Naive thymus-derived CD4-positive, alpha-beta T cell (primary cell): ENCODE data around the gene FBN3. TPM values are rescaled to one million over a fixed set of nuclear protein-coding genes. Genes with fewer than 3 reads are reported as not detected.

ENCODE experiments used
- ATAC-seq: fragments of 150-1000 bp; cut with Tn5 transposase; 2 replicates; pipeline ENCODE4 v1.10.0; 2021; ENCODE audit warnings: mild to moderate bottlenecking, moderate library complexity
- CTCF ChIA-PET: fragments of 350-600 bp; sonication (Branson Sonifier 250); formaldehyde crosslinking; loops from one replicate; lab custom pipeline; 2021; ENCODE audit warnings: antibody characterized with exemption; lab: Charles Lee
- POLR2A ChIA-PET: fragments of 350-600 bp; sonication (Branson Sonifier 250); formaldehyde crosslinking; loops from one replicate; lab custom pipeline; 2021; ENCODE audit warnings: antibody characterized with exemption, inconsistent platforms; lab: Charles Lee
- DNase-seq, 9 donors: peaks; one replicate each; pipeline versions ENCODE4 v3.0.0 to v3.0.0-alpha.2; 2020 to 2022; ENCODE audit warnings: mixed read lengths in 1 of 9
- H3K27ac ChIP-seq: one replicate; pipeline ENCODE4 v1.7.0; 2013; ENCODE audit warnings: mild to moderate bottlenecking, low read depth, low read length, moderate library complexity
- H3K27me3 ChIP-seq, 2 donors: one replicate each; pipeline ENCODE4 v1.7.0; 2013; ENCODE audit warnings: low read length in 2 of 2, mild to moderate bottlenecking in 2 of 2, moderate library complexity in 2 of 2; ENCODE audit not compliant: control insufficient read depth in 2 of 2, insufficient read depth in 2 of 2
- H3K36me3 ChIP-seq, 3 experiments: 1 replicate in 2 of 3; 2 replicates in 1 of 3; pipeline ENCODE4 v1.7.0; 2013; ENCODE audit warnings: low read length in 3 of 3, mild to moderate bottlenecking in 3 of 3, moderate library complexity in 1 of 3; ENCODE audit not compliant: insufficient read depth in 3 of 3, control insufficient read depth in 2 of 3
- H3K4me1 ChIP-seq, 2 donors: one replicate each; pipeline ENCODE4 v1.7.0; 2013; ENCODE audit warnings: low read length in 2 of 2, mild to moderate bottlenecking in 2 of 2, moderate library complexity in 1 of 2; ENCODE audit not compliant: control insufficient read depth in 2 of 2, insufficient read depth in 2 of 2
- H3K4me3 ChIP-seq: 2 replicates; pipeline ENCODE4 v1.7.0; 2013; ENCODE audit warnings: mild to moderate bottlenecking, low read length
- H3K9me3 ChIP-seq, 3 experiments: 1 replicate in 2 of 3; 2 replicates in 1 of 3; pipeline ENCODE4 v1.7.0; 2013; ENCODE audit warnings: low read length in 3 of 3; ENCODE audit not compliant: control insufficient read depth in 2 of 3
- H3K27ac Mint-ChIP-seq, 9 donors: one replicate each; pipeline ENCODE4 v1.8.0; 2020 to 2022; ENCODE audit warnings: mixed read lengths in 9 of 9, mild to moderate bottlenecking in 8 of 9, moderate library complexity in 5 of 9, inconsistent platforms in 2 of 9
- H3K27me3 Mint-ChIP-seq, 5 donors: one replicate each; pipeline ENCODE4 v1.8.0; 2021 to 2022; ENCODE audit warnings: mixed read lengths in 5 of 5, mild to moderate bottlenecking in 1 of 5
- H3K36me3 Mint-ChIP-seq, 5 donors: one replicate each; pipeline ENCODE4 v1.8.0; 2020 to 2022; ENCODE audit warnings: mixed read lengths in 5 of 5, mild to moderate bottlenecking in 3 of 5, inconsistent platforms in 1 of 5
- H3K4me1 Mint-ChIP-seq, 7 donors: one replicate each; pipeline ENCODE4 v1.8.0; 2020 to 2022; ENCODE audit warnings: mixed read lengths in 7 of 7, mild to moderate bottlenecking in 3 of 7, inconsistent platforms in 1 of 7
- H3K4me3 Mint-ChIP-seq, 10 donors: one replicate each; pipeline ENCODE4 v1.8.0; 2020 to 2022; ENCODE audit warnings: mild to moderate bottlenecking in 10 of 10, mixed read lengths in 10 of 10, moderate library complexity in 6 of 10, inconsistent platforms in 2 of 10
- H3K9me3 Mint-ChIP-seq, 11 donors: one replicate each; pipeline ENCODE4 v1.8.0; 2020 to 2022; ENCODE audit warnings: mixed read lengths in 11 of 11, mild to moderate bottlenecking in 4 of 11, inconsistent platforms in 1 of 11, moderate library complexity in 1 of 11
- intact Hi-C, 2 donors: fragments of 100-400 bp; cut with micrococcal nuclease; formaldehyde crosslinking; loops; one replicate each; pipeline ENCODE4 v1.15.1; 2023
- polyA plus RNA-seq, 2 donors: library from polyadenylated mRNA; unstranded; fragments of 300-500 nt; fragmentation: Illumina TruSeq; gene quantifications; one replicate each; pipeline ENCODE4 v1.2.3, GENCODE V29; 2021
- total RNA-seq, 6 experiments: library from RNA in 5 of 6; stranded (reverse) in 5 of 6; gene quantifications; 1 replicate in 5 of 6; 2 replicates in 1 of 6; pipeline ENCODE4 v1.2.3 and lab custom pipeline; 2021 to 2026

Gene FBN3
- total and polyA plus RNA-seq, 7 experiments from 2014 or later, result not detected

- POLR2A ChIA-PET, result no interaction called here
- Histone ChIP-seq H3K4me1 (no peaks in the 10 kb centered on the region), H3K27ac (no peak overlapping the region), H3K27me3 (peaks cover 0 to 2% of the 10 kb centered on the region in 2 donors), H3K36me3 (no peaks in the 10 kb centered on the region), H3K9me3 (peaks cover 0 to 7% (median 0%) of the 10 kb centered on the region in 3 experiments), H3K4me3 (no peak overlapping the region)
- ATAC-seq (no peak), DNase-seq (no peak)
- peaks cover 0 to 20% (median 13%) of the 10 kb centered on the region in 5 donors for H3K27me3 Mint-ChIP-seq
- H3K4me1 Mint-ChIP-seq, result no peaks in the 10 kb centered on the region
- H3K27ac Mint-ChIP-seq, result no peak overlapping the region
- intact Hi-C loops, result no loop called here
- no peak overlapping the region for H3K4me3 Mint-ChIP-seq
- no peaks in the 10 kb centered on the region for H3K36me3 Mint-ChIP-seq
- peaks cover 0 to 8% (median 0%) of the 10 kb centered on the region in 11 donors for H3K9me3 Mint-ChIP-seq
- CTCF ChIA-PET, result interaction anchor here (0.7 kb wide), 1 partner anchor 467 kb away, joined by 4 read pairs; no protein-coding TSS in a partner anchor
These were observed 36.4 kb downstream of the FBN3 start for GRCh38 chr19:8113017-8113416.

DNA sequence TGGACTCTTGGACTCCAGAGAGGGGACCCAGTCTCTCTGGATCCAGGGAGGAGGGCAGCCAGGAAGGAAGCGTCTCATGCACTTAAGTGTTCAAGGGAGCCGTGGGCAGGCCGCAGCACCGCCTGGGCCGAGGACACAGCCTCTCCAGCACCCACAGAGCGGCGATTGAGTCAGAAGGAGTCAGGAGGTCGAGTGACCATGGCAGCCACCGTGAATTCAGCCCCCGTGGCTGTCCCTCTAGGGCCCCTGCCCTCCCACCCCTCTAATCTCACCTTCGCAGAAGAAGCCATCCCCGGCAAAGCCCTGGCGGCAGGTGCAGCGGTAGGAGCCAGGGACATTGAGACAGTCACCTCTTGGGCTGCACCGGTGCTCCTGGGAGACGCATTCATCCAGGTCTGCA lies 38.0 kb downstream of the FBN3 start:
- ATAC-seq (no peak), DNase-seq (no peak)
- ChIA-PET CTCF (no interaction called here), POLR2A (no interaction called here)
- no peaks in the 10 kb centered on the region for H3K4me1 ChIP-seq
- Mint-ChIP-seq H3K4me3 (no peak overlapping the region), H3K4me1 (no peaks in the 10 kb centered on the region), H3K9me3 (peaks cover 0 to 8% (median 0%) of the 10 kb centered on the region in 11 donors), H3K27me3 (peaks cover 0 to 20% (median 13%) of the 10 kb centered on the region in 5 donors), H3K36me3 (no peaks in the 10 kb centered on the region), H3K27ac (no peak overlapping the region)
- no peak overlapping the region for H3K4me3 ChIP-seq
- H3K27ac ChIP-seq, result no peak overlapping the region
- peaks cover 0 to 4% of the 10 kb centered on the region in 2 donors for H3K27me3 ChIP-seq
- H3K36me3 ChIP-seq, result no peaks in the 10 kb centered on the region
- intact Hi-C loops, result no loop called here
- H3K9me3 ChIP-seq, result peaks cover 0 to 7% (median 0%) of the 10 kb centered on the region in 3 experiments

- H3K27me3 Mint-ChIP-seq, result peaks cover 0 to 20% (median 13%) of the 10 kb centered on the region in 5 donors
- Histone ChIP-seq H3K27me3 (peaks cover 0 to 4% of the 10 kb centered on the region in 2 donors), H3K36me3 (no peaks in the 10 kb centered on the region), H3K4me1 (no peaks in the 10 kb centered on the region), H3K9me3 (peaks cover 0 to 7% (median 0%) of the 10 kb centered on the region in 3 experiments), H3K4me3 (no peak overlapping the region), H3K27ac (no peak overlapping the region)
- ATAC-seq (no peak), DNase-seq (no peak)
- intact Hi-C loops, result no loop called here
- no peaks in the 10 kb centered on the region for H3K36me3 Mint-ChIP-seq
- ChIA-PET POLR2A (no interaction called here), CTCF (no interaction called here)
- peaks cover 0 to 8% (median 0%) of the 10 kb centered on the region in 11 donors for H3K9me3 Mint-ChIP-seq
- H3K4me1 Mint-ChIP-seq, result no peaks in the 10 kb centered on the region
- no peak overlapping the region for H3K4me3 Mint-ChIP-seq
- H3K27ac Mint-ChIP-seq, result no peak overlapping the region
These were observed 38.5 kb downstream of the FBN3 start for GRCh38 chr19:8110931-8111330.

- peaks cover 0 to 25% (median 16%) of the 10 kb centered on the region in 5 donors for H3K27me3 Mint-ChIP-seq
- DNase-seq, result no peak
- no peaks in the 10 kb centered on the region for H3K4me1 ChIP-seq
- CTCF ChIA-PET, result no interaction called here
- H3K4me3 ChIP-seq, result no peak overlapping the region
- peaks cover 0 to 4% of the 10 kb centered on the region in 2 donors for H3K27me3 ChIP-seq
- H3K4me3 Mint-ChIP-seq, result no peak overlapping the region
- intact Hi-C loops, result no loop called here
- POLR2A ChIA-PET, result no interaction called here
- H3K27ac Mint-ChIP-seq, result no peak overlapping the region
- H3K36me3 ChIP-seq, result no peaks in the 10 kb centered on the region
- H3K9me3 Mint-ChIP-seq, result peaks cover 0 to 6% (median 0%) of the 10 kb centered on the region in 11 donors
- no peaks in the 10 kb centered on the region for H3K4me1 Mint-ChIP-seq
- no peaks in the 10 kb centered on the region for H3K36me3 Mint-ChIP-seq
- H3K9me3 ChIP-seq, result peaks cover 0 to 7% (median 0%) of the 10 kb centered on the region in 3 experiments
- no peak overlapping the region for H3K27ac ChIP-seq
- no peak for ATAC-seq
These were observed 39.3 kb downstream of the FBN3 start for GRCh38 chr19:8109890-8110662.

DNA sequence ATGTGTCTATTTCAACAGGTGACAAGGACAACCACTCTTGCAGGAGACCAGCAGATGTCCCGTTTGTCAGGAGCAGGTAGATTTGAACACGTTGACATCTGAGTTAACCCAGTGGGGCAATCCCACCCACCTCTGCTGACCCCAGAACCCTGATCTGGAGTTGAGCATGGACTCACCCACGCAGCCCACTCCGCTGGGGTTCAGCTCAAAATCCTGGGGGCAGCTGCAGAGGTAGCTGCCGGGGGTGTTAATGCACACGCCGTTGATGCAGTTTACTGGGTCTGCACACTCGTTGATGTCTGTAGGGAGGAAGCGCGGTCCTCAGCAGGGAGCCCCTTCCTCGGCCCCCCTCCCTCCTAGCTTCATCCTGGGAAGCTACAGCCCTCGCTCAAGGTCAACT lies 39.9 kb downstream of the FBN3 start:
- peaks cover 0 to 6% (median 1%) of the 10 kb centered on the region in 11 donors for H3K9me3 Mint-ChIP-seq
- no peaks in the 10 kb centered on the region for H3K4me1 ChIP-seq
- ATAC-seq (no peak), DNase-seq (no peak)
- H3K27ac Mint-ChIP-seq, result no peak overlapping the region
- peaks cover 0 to 4% of the 10 kb centered on the region in 2 donors for H3K27me3 ChIP-seq
- H3K4me3 Mint-ChIP-seq, result no peak overlapping the region
- H3K9me3 ChIP-seq, result peaks cover 0 to 7% (median 0%) of the 10 kb centered on the region in 3 experiments
- H3K4me1 Mint-ChIP-seq, result no peaks in the 10 kb centered on the region
- H3K36me3 ChIP-seq, result no peaks in the 10 kb centered on the region
- POLR2A ChIA-PET, result no interaction called here
- intact Hi-C loops, result no loop called here
- CTCF ChIA-PET, result no interaction called here
- H3K27ac ChIP-seq, result no peak overlapping the region
- H3K27me3 Mint-ChIP-seq, result peaks cover 0 to 29% (median 16%) of the 10 kb centered on the region in 5 donors
- no peak overlapping the region for H3K4me3 ChIP-seq
- no peaks in the 10 kb centered on the region for H3K36me3 Mint-ChIP-seq

- DNase-seq (no peak), ATAC-seq (no peak)
- no peak overlapping the region for H3K27ac Mint-ChIP-seq
- Histone ChIP-seq H3K27me3 (peaks cover 0 to 4% of the 10 kb centered on the region in 2 donors), H3K4me1 (no peaks in the 10 kb centered on the region), H3K27ac (no peak overlapping the region), H3K9me3 (peaks cover 0 to 7% (median 0%) of the 10 kb centered on the region in 3 experiments), H3K36me3 (no peaks in the 10 kb centered on the region), H3K4me3 (no peak overlapping the region)
- peaks cover 0 to 6% (median 1%) of the 10 kb centered on the region in 11 donors for H3K9me3 Mint-ChIP-seq
- ChIA-PET POLR2A (no interaction called here), CTCF (no interaction called here)
- intact Hi-C loops, result no loop called here
- peaks cover 0 to 29% (median 16%) of the 10 kb centered on the region in 5 donors for H3K27me3 Mint-ChIP-seq
- no peak overlapping the region for H3K4me3 Mint-ChIP-seq
- no peaks in the 10 kb centered on the region for H3K36me3 Mint-ChIP-seq
- H3K4me1 Mint-ChIP-seq, result no peaks in the 10 kb centered on the region
These were observed 40.6 kb downstream of the FBN3 start for GRCh38 chr19:8108560-8109445.
